HepG2 (cell line): ENCODE measurements around the gene GALR1. TPM values are rescaled to one million over a fixed set of nuclear protein-coding genes. Genes with fewer than 3 reads are reported as not detected.
"Not testable (repeated sequence)": the region's sequence is repeated elsewhere in the genome, so short reads cannot be mapped to it uniquely, and the experiment has no call there.

Experiments
- ATAC-seq: fragments of 200-7000 bp; cut with Tn5 transposase; 3 replicates; pipeline ENCODE4 v1.9.1; 2020; ENCODE audit warnings: mild to moderate bottlenecking, moderate library complexity
- BruUV-seq: library from RNA; stranded (reverse); fragments of 400-500 nt; replicated peaks from 2 replicates; lab custom pipeline; 2021; lab: Mats Ljungman, UMichigan
- CTCF ChIA-PET: fragments of 300-600 bp; formaldehyde crosslinking; extraction: SDS; loops from one replicate; lab custom pipeline; 2021; ENCODE audit warnings: low total read pairs, inconsistent platforms, low intra/inter-chr PET ratio; lab: Yijun Ruan, JAX
- POLR2A ChIA-PET: fragments of 350-600 bp; sonication (Branson Sonifier 250); formaldehyde crosslinking; loops from one replicate; lab custom pipeline; 2020; ENCODE audit warnings: antibody characterized with exemption, inconsistent platforms; lab: Yijun Ruan, JAX
- DNase-seq: peaks from one replicate; pipeline ENCODE4 v3.0.0-alpha.2; 2015; ENCODE audit warnings: low spot score
- FAIRE-seq: peaks from 3 replicates; lab custom pipeline; 2011; peaks lifted over from hg19 to GRCh38; lab: Jason Lieb, UNC
- H2AFZ ChIP-seq: one replicate; pipeline ENCODE4 v1.6.1; 2011; ENCODE audit warnings: low read length, inconsistent platforms
- H3K27ac ChIP-seq: fragments of 300-600 bp; 3 replicates; pipeline ENCODE4 v1.8.0; 2011; ENCODE audit warnings: mixed run types, mild to moderate bottlenecking, mixed read lengths, low read length, inconsistent platforms; ENCODE audit not compliant: insufficient read depth; ENCODE audit errors: extremely low read length
- H3K27me3 ChIP-seq, 2 experiments: fragments of 200-600 bp in 1 of 2; 2 replicates in 1 of 2; 3 replicates in 1 of 2; pipeline versions ENCODE4 v1.6.0 to v1.8.0; 2011; ENCODE audit warnings: low read length in 2 of 2, mild to moderate bottlenecking in 2 of 2, moderate library complexity in 2 of 2, inconsistent platforms in 1 of 2; ENCODE audit not compliant: insufficient read depth in 2 of 2, control insufficient read depth in 1 of 2
- H3K36me3 ChIP-seq, 2 experiments: fragments of 200-600 bp in 1 of 2; replicated peaks in 1 of 2; 2 replicates in 1 of 2; 3 replicates in 1 of 2; pipeline versions ENCODE4 v1.5.1 to v1.8.0; 2011; ENCODE audit warnings: low read length in 2 of 2, inconsistent platforms in 1 of 2; ENCODE audit not compliant: insufficient read depth in 2 of 2, control insufficient read depth in 1 of 2
- H3K4me1 ChIP-seq: 2 replicates; pipeline ENCODE4 v1.5.1; 2012; ENCODE audit warnings: low read length, inconsistent platforms; ENCODE audit not compliant: insufficient read depth
- H3K4me2 ChIP-seq: 2 replicates; pipeline ENCODE4 v1.6.0; 2011; ENCODE audit warnings: low read depth, low read length, inconsistent platforms
- H3K4me3 ChIP-seq, 3 experiments: fragments of 200-600 bp in 1 of 3; sonication (generic), shearing (Covaris generic) in 1 of 3; replicated peaks in 1 of 3; 2 replicates each; pipeline ENCODE4 v1.5.1; 2011 to 2016; ENCODE audit warnings: low read length in 3 of 3, inconsistent platforms in 2 of 3, low read depth in 2 of 3, mild to moderate bottlenecking in 2 of 3, control low read depth in 1 of 3, mixed read lengths in 1 of 3; ENCODE audit not compliant: insufficient read depth in 1 of 3
- H3K79me2 ChIP-seq: one replicate; pipeline ENCODE4 v1.6.1; 2011; ENCODE audit warnings: low read length, inconsistent platforms; ENCODE audit not compliant: insufficient read depth
- H3K9ac ChIP-seq: 2 replicates; pipeline ENCODE4 v1.6.0; 2011; ENCODE audit warnings: mild to moderate bottlenecking, low read depth, low read length, inconsistent platforms; ENCODE audit not compliant: insufficient read depth
- H3K9me3 ChIP-seq: 2 replicates; pipeline ENCODE4 v1.5.1; 2012; ENCODE audit warnings: mild to moderate bottlenecking, low read length
- H4K20me1 ChIP-seq: 2 replicates; pipeline ENCODE4 v1.6.0; 2011; ENCODE audit warnings: inconsistent platforms, mild to moderate bottlenecking, low read length, moderate library complexity; ENCODE audit not compliant: insufficient read depth
- FOXJ3 ChIP-seq: sonication (generic); formaldehyde crosslinking; IDR thresholded peaks from 2 replicates; pipeline ENCODE4 v1.4.0; 2020; ENCODE audit warnings: missing genetic modification reagents, mild to moderate bottlenecking, borderline replicate concordance
- REPIN1 ChIP-seq: sonication (generic); formaldehyde crosslinking; IDR thresholded peaks from 2 replicates; pipeline ENCODE4 v1.8.0; 2022; ENCODE audit warnings: missing genetic modification reagents, low read depth, mild to moderate bottlenecking, borderline replicate concordance
- SNAI1 ChIP-seq: sonication (generic); formaldehyde crosslinking; IDR thresholded peaks from 2 replicates; pipeline ENCODE4 v1.5.0; 2020; ENCODE audit warnings: mild to moderate bottlenecking, missing genetic modification reagents, borderline replicate concordance
- SOX6 ChIP-seq, 2 experiments: fragments of 450-650 bp in 1 of 2; sonication (generic) in 1 of 2; formaldehyde crosslinking in 1 of 2; IDR thresholded peaks; 2 replicates each; pipeline versions ENCODE4 v1.4.0 to v1.6.1; 2017 to 2020; ENCODE audit warnings: antibody characterized with exemption in 1 of 2, mild to moderate bottlenecking in 1 of 2, missing genetic modification reagents in 1 of 2
- ZNF335 ChIP-seq: sonication (generic); formaldehyde crosslinking; IDR thresholded peaks from 2 replicates; pipeline ENCODE4 v1.4.0; 2020; ENCODE audit warnings: missing genetic modification reagents
- ZNF468 ChIP-seq: sonication (generic); formaldehyde crosslinking; IDR thresholded peaks from 2 replicates; pipeline ENCODE4 v1.8.0; 2022; ENCODE audit warnings: mild to moderate bottlenecking, moderate library complexity, missing genetic modification reagents
- WGBS: methylation state at CpG from one replicate; pipeline ENCODE4 v1.1.6; 2017; ENCODE audit warnings: low lambda C conversion rate; 5-methylcytosine and 5-hydroxymethylcytosine counted together
- in situ Hi-C: cut with HindIII; loops from 2 replicates; pipeline ENCODE4 v1.10.0; 2017; ENCODE audit warnings: low pct_unique_long_range_greater_than_20kb; ENCODE audit not compliant: extremely low pct_ligation_motif_present
- intact Hi-C: fragments of 100-400 bp; cut with micrococcal nuclease; formaldehyde crosslinking; loops from one replicate; pipeline ENCODE4 v1.10.0; 2022; ENCODE audit not compliant: unreplicated experiment
- polyA plus RNA-seq, 8 experiments: library from polyadenylated mRNA; depleted of rRNA in 3 of 8; stranded (reverse) in 7 of 8; unstranded in 1 of 8; fragments of >200 nt; fragmentation: Illumina TruSeq in 4 of 8; extraction: Trizol in 4 of 8; gene quantifications; 2 replicates each; pipeline versions ENCODE4 v1.2.1 to v1.2.3, GENCODE V29; 2011 to 2016; ENCODE audit warnings: low read depth in 4 of 8, missing spikeins in 1 of 8, mixed read lengths in 1 of 8; ENCODE audit not compliant: insufficient read depth in 1 of 8
- total RNA-seq, 5 experiments: library from RNA; depleted of rRNA; stranded (reverse); fragments of >200 nt; fragmentation: Illumina TruSeq; extraction: Trizol; gene quantifications; 2 replicates each; pipeline ENCODE4 v1.2.3, GENCODE V29; 2016; ENCODE audit warnings: low read depth in 1 of 5
- TF ChIP-seq, protein P1 (sequence below): IDR thresholded peaks from 2 replicates; pipeline ENCODE4 v1.4.0; 2020; ENCODE audit warnings: mild to moderate bottlenecking, missing genetic modification reagents
- TF ChIP-seq, protein P2 (sequence below): IDR thresholded peaks from 2 replicates; pipeline ENCODE4 v1.6.1; 2016; ENCODE audit warnings: missing genetic modification reagents, missing compliant biosample characterization

GALR1 gene
- total and polyA plus RNA-seq, 2 of the 13 experiments (the other 11 are each of a cell fraction or from before 2014, with no cell fraction given) = not detected

DNA sequence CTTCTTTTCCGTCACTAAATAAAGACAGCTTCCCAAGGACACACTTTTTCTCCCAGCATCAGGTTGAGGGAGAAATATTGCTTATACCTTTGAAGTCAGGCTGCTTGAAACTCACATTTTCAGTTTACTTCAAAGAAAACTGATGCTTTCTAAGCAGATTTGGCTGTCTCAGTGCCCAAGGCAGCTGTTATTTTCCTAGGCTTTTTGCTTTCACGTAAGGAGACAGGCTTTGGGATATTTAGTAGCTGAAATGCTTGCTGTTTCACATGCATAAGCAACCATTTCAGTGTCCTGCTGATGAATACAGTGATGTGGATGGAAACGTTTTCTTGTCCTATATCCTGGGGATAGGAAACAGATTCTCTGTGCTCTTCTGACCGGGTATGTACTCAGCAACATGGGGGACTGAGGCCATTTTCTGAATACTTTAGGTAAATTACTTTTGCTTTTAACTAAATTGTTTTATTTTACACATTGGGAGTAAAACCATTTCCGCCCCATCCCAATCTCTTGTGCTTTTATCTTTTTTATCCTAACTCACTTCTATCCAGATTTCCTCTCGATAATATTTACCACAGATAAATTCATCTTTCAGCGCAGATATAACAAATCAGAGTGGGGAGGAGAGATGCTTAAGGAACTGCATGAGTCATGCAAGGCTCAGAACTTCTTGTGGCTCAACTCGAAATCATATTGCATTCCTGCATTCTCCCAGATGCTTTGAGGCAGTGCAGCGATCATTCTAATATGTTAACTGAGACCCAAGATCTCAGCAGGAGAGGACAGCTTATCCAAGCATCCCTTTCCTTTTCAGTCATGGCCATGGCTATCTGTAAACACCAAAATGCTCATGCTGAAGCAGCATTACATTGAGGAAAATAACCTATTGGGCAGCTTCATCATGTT lies 22.2 kb downstream of the GALR1 start:
- no peaks in the 10 kb centered on the region for H4K20me1 ChIP-seq

DNA sequence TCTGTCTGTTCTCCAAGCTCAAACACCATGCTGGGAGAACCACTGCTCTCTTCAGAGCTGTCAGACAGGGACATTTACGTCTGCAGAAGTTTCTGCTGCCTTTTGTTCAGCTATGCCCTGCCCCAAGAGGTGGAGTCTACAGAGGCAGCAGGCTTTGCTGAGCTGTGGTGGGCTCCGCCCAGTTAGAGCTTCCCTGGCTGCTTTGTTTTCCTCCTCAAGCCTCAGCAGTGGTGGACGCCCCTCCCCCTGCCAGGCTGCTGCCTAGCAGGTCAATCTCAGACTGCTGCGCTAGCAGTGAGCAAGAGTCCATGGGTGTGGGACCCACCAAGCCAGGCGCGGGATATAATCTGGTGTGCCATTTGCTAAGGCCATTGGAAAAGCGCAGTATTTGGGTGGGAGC lies 41.2 kb downstream of the GALR1 start:
- H3K79me2 ChIP-seq, FAIRE-seq, H3K27ac ChIP-seq, CTCF ChIA-PET, H3K4me1 ChIP-seq, H3K9me3 ChIP-seq, ATAC-seq, DNase-seq, BruUV-seq, H3K4me2 ChIP-seq, H3K27me3 ChIP-seq, POLR2A ChIA-PET, H3K9ac ChIP-seq, H4K20me1 ChIP-seq, intact Hi-C loops, H3K4me3 ChIP-seq, in situ Hi-C loops, H2AFZ ChIP-seq, H3K36me3 ChIP-seq: not testable (repeated sequence)
- WGBS = 16% methylated on average over 5 of the region's 7 CpGs

More for the DNA sequence above, 22.2 kb downstream of the GALR1 start:
- no peak overlapping the region for H2AFZ ChIP-seq
- H3K4me1 ChIP-seq = no peaks in the 10 kb centered on the region
- FAIRE-seq (no peak), ATAC-seq (no peak), DNase-seq (no peak)
- H3K4me3 ChIP-seq = no peak overlapping the region
- intact Hi-C loops = no loop called here
- H3K79me2 ChIP-seq = no peaks in the 10 kb centered on the region
- H3K27me3 ChIP-seq = no peaks in the 10 kb centered on the region; a peak in 1 of 5 replicates
- CTCF ChIA-PET = no interaction called here
- H3K9ac ChIP-seq = no peak overlapping the region
- BruUV-seq = no TSS peak
- in situ Hi-C loops = no loop called here
- H3K27ac ChIP-seq = no peak overlapping the region
- TF ChIP-seq ZNF468 (CRISPR knock-in tag) (no peak), FOXJ3 (CRISPR knock-in tag) (no peak), SNAI1 (CRISPR knock-in tag) (no peak), REPIN1 (no peak), SOX6 (IDR thresholded peaks at IDR 0.05) (no peak), SOX6 (CRISPR knock-in tag; IDR thresholded peaks at IDR 0.05) (no peak), ZNF335 (CRISPR knock-in tag) (no peak)
- TF ChIP-seq, protein P1, sequence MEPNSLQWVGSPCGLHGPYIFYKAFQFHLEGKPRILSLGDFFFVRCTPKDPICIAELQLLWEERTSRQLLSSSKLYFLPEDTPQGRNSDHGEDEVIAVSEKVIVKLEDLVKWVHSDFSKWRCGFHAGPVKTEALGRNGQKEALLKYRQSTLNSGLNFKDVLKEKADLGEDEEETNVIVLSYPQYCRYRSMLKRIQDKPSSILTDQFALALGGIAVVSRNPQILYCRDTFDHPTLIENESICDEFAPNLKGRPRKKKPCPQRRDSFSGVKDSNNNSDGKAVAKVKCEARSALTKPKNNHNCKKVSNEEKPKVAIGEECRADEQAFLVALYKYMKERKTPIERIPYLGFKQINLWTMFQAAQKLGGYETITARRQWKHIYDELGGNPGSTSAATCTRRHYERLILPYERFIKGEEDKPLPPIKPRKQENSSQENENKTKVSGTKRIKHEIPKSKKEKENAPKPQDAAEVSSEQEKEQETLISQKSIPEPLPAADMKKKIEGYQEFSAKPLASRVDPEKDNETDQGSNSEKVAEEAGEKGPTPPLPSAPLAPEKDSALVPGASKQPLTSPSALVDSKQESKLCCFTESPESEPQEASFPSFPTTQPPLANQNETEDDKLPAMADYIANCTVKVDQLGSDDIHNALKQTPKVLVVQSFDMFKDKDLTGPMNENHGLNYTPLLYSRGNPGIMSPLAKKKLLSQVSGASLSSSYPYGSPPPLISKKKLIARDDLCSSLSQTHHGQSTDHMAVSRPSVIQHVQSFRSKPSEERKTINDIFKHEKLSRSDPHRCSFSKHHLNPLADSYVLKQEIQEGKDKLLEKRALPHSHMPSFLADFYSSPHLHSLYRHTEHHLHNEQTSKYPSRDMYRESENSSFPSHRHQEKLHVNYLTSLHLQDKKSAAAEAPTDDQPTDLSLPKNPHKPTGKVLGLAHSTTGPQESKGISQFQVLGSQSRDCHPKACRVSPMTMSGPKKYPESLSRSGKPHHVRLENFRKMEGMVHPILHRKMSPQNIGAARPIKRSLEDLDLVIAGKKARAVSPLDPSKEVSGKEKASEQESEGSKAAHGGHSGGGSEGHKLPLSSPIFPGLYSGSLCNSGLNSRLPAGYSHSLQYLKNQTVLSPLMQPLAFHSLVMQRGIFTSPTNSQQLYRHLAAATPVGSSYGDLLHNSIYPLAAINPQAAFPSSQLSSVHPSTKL = no peak
- TF ChIP-seq, protein P2, sequence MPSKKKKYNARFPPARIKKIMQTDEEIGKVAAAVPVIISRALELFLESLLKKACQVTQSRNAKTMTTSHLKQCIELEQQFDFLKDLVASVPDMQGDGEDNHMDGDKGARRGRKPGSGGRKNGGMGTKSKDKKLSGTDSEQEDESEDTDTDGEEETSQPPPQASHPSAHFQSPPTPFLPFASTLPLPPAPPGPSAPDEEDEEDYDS (CRISPR knock-in tag) = no peak
- WGBS = 25% methylated on average over 9 of the region's 9 CpGs
- POLR2A ChIA-PET = no interaction called here
- H3K36me3 ChIP-seq = no peaks in the 10 kb centered on the region
- H3K9me3 ChIP-seq = 0 out of 2 replicates have a peak, but pooled peaks cover under 1% of the 10 kb centered on the region
- no peak overlapping the region for H3K4me2 ChIP-seq
